ENCODE measurements around the gene TUBAL3. TPM values are rescaled to one million over a fixed set of nuclear protein-coding genes. Genes with fewer than 3 reads are reported as not detected.
A peak's percentile ranks its signal among the peaks of the same experiment; 100 is the strongest.

The TUBAL3 gene
- polyA plus RNA-seq, 1 donor (not counting 4 experiments of a cell fraction or from before 2014, with no cell fraction given) = 2.6 TPM

DNA sequence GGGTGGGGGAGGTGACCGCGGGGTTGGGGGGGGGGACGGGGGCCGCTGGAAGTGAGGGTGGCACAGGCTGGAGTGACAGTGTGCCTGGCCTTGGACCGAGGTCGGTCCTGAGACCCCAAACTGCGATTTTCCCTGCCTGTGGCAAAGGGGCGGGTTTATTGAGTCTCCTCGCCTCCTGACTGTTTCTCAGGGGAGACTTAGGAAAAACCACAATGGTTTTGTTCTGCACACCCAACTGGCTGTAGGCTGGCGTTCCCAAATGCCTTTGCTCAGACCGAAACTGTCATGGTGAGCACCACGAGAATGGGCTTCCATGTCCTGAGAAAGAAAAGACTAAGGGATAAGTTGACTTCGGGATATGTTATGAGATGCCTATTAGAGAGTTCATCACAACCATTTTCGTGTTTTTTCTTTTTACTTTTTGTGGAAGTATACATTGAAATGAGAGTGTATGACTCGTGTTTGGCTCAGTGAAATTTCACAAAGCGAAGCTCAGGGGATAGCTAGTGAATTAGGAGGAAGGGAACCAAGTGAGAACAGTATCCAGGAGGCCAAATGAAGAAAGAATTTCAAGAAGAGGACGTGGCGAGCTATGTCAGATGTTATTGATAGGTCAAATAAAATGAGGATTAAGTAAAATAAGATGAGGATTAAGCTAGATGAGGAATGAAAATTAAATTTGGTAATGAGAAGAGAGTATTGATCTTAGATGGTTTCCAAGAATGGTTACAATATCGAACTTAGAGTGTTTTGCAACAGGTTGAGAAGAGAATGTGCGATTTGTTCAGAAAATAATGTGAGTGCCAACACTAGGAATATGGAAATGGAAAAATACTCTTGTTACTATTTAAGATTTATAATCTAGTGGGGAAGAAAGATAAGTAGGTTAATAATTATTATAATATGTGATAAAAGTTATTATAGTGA is 8.6 kb upstream of the TUBAL3 start:
- peak overlapping the region; percentile 84 for H3K9ac ChIP-seq (ENCODE audit: control insufficient read depth, extremely low read depth, insufficient read depth, low read length)
- H3K9me3 ChIP-seq (ENCODE audit: control insufficient read depth, low read depth, low read length) = no peaks in the 10 kb centered on the region
- peak; percentile 80 for FAIRE-seq
- H3K36me3 ChIP-seq (ENCODE audit: control insufficient read depth in 2 of 2, extremely low read depth in 1 of 2, insufficient read depth in 2 of 2, low read length in 2 of 2) = no peaks in the 10 kb centered on the region
- peaks cover 55% of the 10 kb centered on the region for H3K79me2 ChIP-seq (ENCODE audit: control insufficient read depth, insufficient read depth, low read length)
- H3K4me3 ChIP-seq (ENCODE audit: control insufficient read depth in 2 of 3, extremely low read depth in 1 of 3, insufficient read depth in 2 of 3, low read depth in 1 of 3, low read length in 3 of 3) = peak overlapping the region; percentile 78 to 93 (median 81)
- H3K27ac ChIP-seq (ENCODE audit: control insufficient read depth, insufficient read depth, low read length) = peak overlapping the region; percentile 88
- dilution Hi-C loops (cut with MboI; ENCODE audit: extremely low pct_ligation_motif_present, low sequenced_read_pairs) = no loop called here
- no peaks in the 10 kb centered on the region for H4K20me1 ChIP-seq (ENCODE audit: control insufficient read depth, extremely low read depth, insufficient read depth, low read length)
- peaks cover 18% of the 10 kb centered on the region for H3K4me1 ChIP-seq (ENCODE audit: control insufficient read depth, extremely low read depth, insufficient read depth, low read length)
- TF ChIP-seq EZH2 (IDR thresholded peaks at IDR 0.05; ENCODE audit: low read length) = no peak
- TF ChIP-seq, protein P1, sequence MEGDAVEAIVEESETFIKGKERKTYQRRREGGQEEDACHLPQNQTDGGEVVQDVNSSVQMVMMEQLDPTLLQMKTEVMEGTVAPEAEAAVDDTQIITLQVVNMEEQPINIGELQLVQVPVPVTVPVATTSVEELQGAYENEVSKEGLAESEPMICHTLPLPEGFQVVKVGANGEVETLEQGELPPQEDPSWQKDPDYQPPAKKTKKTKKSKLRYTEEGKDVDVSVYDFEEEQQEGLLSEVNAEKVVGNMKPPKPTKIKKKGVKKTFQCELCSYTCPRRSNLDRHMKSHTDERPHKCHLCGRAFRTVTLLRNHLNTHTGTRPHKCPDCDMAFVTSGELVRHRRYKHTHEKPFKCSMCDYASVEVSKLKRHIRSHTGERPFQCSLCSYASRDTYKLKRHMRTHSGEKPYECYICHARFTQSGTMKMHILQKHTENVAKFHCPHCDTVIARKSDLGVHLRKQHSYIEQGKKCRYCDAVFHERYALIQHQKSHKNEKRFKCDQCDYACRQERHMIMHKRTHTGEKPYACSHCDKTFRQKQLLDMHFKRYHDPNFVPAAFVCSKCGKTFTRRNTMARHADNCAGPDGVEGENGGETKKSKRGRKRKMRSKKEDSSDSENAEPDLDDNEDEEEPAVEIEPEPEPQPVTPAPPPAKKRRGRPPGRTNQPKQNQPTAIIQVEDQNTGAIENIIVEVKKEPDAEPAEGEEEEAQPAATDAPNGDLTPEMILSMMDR (optimal IDR thresholded peaks at IDR 0.05 in 1 of 3, IDR thresholded peaks at IDR 0.05 in 1 of 3, conservative IDR thresholded peaks at IDR 0.05 in 1 of 3; ENCODE audit: extremely low read depth in 1 of 3, insufficient read depth in 2 of 3, low read length in 3 of 3) = no peak
- H3K4me2 ChIP-seq (ENCODE audit: control insufficient read depth, extremely low read depth, insufficient read depth, low read depth, low read length) = peak overlapping the region; percentile 93
- DNase-seq (ENCODE audit: low read depth, low spot score) = no peak
- no peaks in the 10 kb centered on the region for H3K27me3 ChIP-seq (ENCODE audit: control insufficient read depth, extremely low read depth, insufficient read depth, low read length)
- H3K9me1 ChIP-seq (ENCODE audit: control insufficient read depth, extremely low read depth, insufficient read depth, low read length) = no peaks in the 10 kb centered on the region
- peak overlapping the region; percentile 84 for H2AFZ ChIP-seq (ENCODE audit: control insufficient read depth, low read length)

DNA sequence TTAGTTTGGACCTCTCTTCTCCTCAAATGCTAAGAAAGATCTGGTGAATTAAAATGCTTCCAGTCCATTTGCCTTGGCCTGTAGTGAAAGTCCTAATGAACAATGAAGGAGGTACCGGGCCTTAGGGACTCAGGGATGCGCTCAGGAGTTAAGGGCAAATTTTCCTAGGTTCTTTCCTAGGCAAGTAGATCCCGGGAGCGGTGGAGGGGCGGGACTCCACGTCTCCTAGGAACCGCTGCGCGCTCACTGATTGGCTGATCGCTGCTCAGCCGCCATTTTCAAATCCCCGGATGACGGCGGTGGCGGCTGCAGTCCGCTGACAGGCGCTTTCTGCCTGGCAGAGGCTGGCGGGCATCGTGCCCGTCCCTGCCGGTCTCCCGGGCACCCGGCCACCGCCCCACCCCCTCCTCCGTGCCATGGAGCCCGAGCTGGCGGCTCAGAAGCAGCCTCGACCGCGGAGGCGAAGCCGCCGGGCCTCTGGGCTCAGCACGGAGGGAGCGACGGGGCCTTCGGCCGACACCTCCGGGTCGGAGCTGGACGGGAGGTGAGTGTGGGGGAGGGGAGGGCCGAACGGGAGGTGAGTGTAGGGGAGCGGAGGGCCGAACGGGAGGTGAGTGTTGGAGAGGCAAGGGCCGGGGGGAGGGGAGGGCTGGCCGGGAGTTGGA is 7.8 kb upstream of the TUBAL3 start, which contains the start of gene NET1:
TSS of gene NET1 (plus strand) at position 281 of the 665 bp plus-strand sequence. CDS start at position 417, 136 bp downstream.
- Histone ChIP-seq H4K20me1 (ENCODE audit: control insufficient read depth, extremely low read depth, insufficient read depth, low read length) (no peaks in the 10 kb centered on the region), H3K9ac (ENCODE audit: control insufficient read depth, extremely low read depth, insufficient read depth, low read length) (peak within 1 kb of the TSS; percentile 84), H3K4me3 (ENCODE audit: control insufficient read depth in 2 of 3, extremely low read depth in 1 of 3, insufficient read depth in 2 of 3, low read depth in 1 of 3, low read length in 3 of 3) (peak within 1 kb of the TSS; percentile 78 to 93 (median 81)), H3K4me1 (ENCODE audit: control insufficient read depth, extremely low read depth, insufficient read depth, low read length) (peaks cover 18% of the 10 kb centered on the region), H3K79me2 (ENCODE audit: control insufficient read depth, insufficient read depth, low read length) (peaks cover 47% of the 10 kb centered on the region), H2AFZ (ENCODE audit: control insufficient read depth, low read length) (peak within 1 kb of the TSS; percentile 96), H3K27ac (ENCODE audit: control insufficient read depth, insufficient read depth, low read length) (peak within 1 kb of the TSS; percentile 88), H3K27me3 (ENCODE audit: control insufficient read depth, extremely low read depth, insufficient read depth, low read length) (no peaks in the 10 kb centered on the region), H3K9me1 (ENCODE audit: control insufficient read depth, extremely low read depth, insufficient read depth, low read length) (no peaks in the 10 kb centered on the region), H3K9me3 (ENCODE audit: control insufficient read depth, low read depth, low read length) (no peaks in the 10 kb centered on the region), H3K36me3 (ENCODE audit: control insufficient read depth in 2 of 2, extremely low read depth in 1 of 2, insufficient read depth in 2 of 2, low read length in 2 of 2) (no peaks in the 10 kb centered on the region), H3K4me2 (ENCODE audit: control insufficient read depth, extremely low read depth, insufficient read depth, low read depth, low read length) (peak within 1 kb of the TSS; percentile 93)
- no peak for TF ChIP-seq EZH2 (IDR thresholded peaks at IDR 0.05; ENCODE audit: low read length)
- TF ChIP-seq, protein P1 (optimal IDR thresholded peaks at IDR 0.05 in 1 of 3, IDR thresholded peaks at IDR 0.05 in 1 of 3, conservative IDR thresholded peaks at IDR 0.05 in 1 of 3; ENCODE audit: extremely low read depth in 1 of 3, insufficient read depth in 2 of 3, low read length in 3 of 3) = no peak
- dilution Hi-C loops (cut with MboI; ENCODE audit: extremely low pct_ligation_motif_present, low sequenced_read_pairs) = no loop called here
- DNase-seq (ENCODE audit: low read depth, low spot score) (peak; percentile 66), FAIRE-seq (peak; percentile 65)
